Aorta (tissue), 5 donors: Measurements from ENCODE around the gene SLC35G6. TPM values are rescaled to one million over a fixed set of nuclear protein-coding genes. Genes with fewer than 3 reads are reported as not detected.
"Not testable (repeated sequence)": the region's sequence is repeated elsewhere in the genome, so short reads cannot be mapped to it uniquely, and the experiment has no call there.

Experiments
- ATAC-seq: fragments of 200-7000 bp; cut with Tn5 transposase; one replicate; pipeline ENCODE4 v1.9.1; 2022; ENCODE audit warnings: moderate library complexity; ENCODE audit not compliant: low FRiP score
- DNase-seq, 2 donors: peaks; one replicate each; pipeline ENCODE4 v3.0.0-alpha.2; 2020
- H3K27ac ChIP-seq, 2 donors: one replicate each; pipeline ENCODE4 v1.5.1; 2013; ENCODE audit warnings: low read length in 2 of 2, mild to moderate bottlenecking in 2 of 2, moderate library complexity in 2 of 2, control low read depth in 1 of 2, inconsistent platforms in 1 of 2, low read depth in 1 of 2
- H3K27me3 ChIP-seq, 2 donors: one replicate each; pipeline ENCODE4 v1.6.1; 2013; ENCODE audit warnings: control low read depth in 1 of 2, low read length in 1 of 2, mild to moderate bottlenecking in 1 of 2, moderate library complexity in 1 of 2; ENCODE audit not compliant: insufficient read depth in 2 of 2, control insufficient read depth in 1 of 2
- H3K36me3 ChIP-seq, 2 donors: one replicate each; pipeline ENCODE4 v1.6.1; 2013; ENCODE audit warnings: control low read depth in 1 of 2, low read length in 1 of 2, mild to moderate bottlenecking in 1 of 2; ENCODE audit not compliant: insufficient read depth in 2 of 2, control insufficient read depth in 1 of 2
- H3K4me1 ChIP-seq, 2 donors: one replicate each; pipeline ENCODE4 v1.6.1; 2013; ENCODE audit warnings: low read length in 2 of 2, control low read depth in 1 of 2, mild to moderate bottlenecking in 1 of 2, moderate library complexity in 1 of 2; ENCODE audit not compliant: insufficient read depth in 2 of 2, control insufficient read depth in 1 of 2
- H3K4me3 ChIP-seq, 2 donors: one replicate each; pipeline ENCODE4 v1.5.1; 2013; ENCODE audit warnings: low read length in 2 of 2, control low read depth in 1 of 2, mild to moderate bottlenecking in 1 of 2
- H3K9me3 ChIP-seq: one replicate; pipeline ENCODE4 v1.6.1; 2013; ENCODE audit warnings: mild to moderate bottlenecking, low read length; ENCODE audit not compliant: control insufficient read depth
- WGBS, 2 donors: extraction: QIAGEN DNeasy Blood & Tissue Kit; methylation state at CpG; one replicate each; pipeline ENCODE4 v1.1.7; 2013; 5-methylcytosine and 5-hydroxymethylcytosine counted together
- intact Hi-C, 2 donors: fragments of 100-400 bp; cut with DNase I; formaldehyde crosslinking; loops; one replicate each; pipeline versions ENCODE4 v1.14.2 to v1.15.0; 2022
- polyA plus RNA-seq, 2 donors: library from polyadenylated mRNA; stranded (reverse); fragments of 200-250 nt; gene quantifications; one replicate each; pipeline ENCODE4 v1.2.3, GENCODE V29; 2013
- total RNA-seq, 2 donors: library from RNA; stranded (reverse); fragmentation: NEBNext Ultra II Directional; extraction: Animal tissue kit (Norgen Biotek cat#: 25700); gene quantifications; one replicate each; pipeline ENCODE4 v1.2.1, GENCODE V29; 2021
- donor health status: healthy with polysubstance abuse.
- donor health status: Bipolar disorder and iron deficiency.
- donor health status: DM: no; HTN: no; CAD: no.
- donor health status: DM: no; HTN: no; CAD: no.
- donor health status: DM: yes; HTN: yes; CAD: no.

SLC35G6 gene
- total and polyA plus RNA-seq, 4 donors, result not detected

GRCh38 chr17:7466639-7467341 lies 14.5 kb upstream of the SLC35G6 start:
- Histone ChIP-seq H3K4me3 (no peak overlapping the region), H3K9me3 (no peaks in the 10 kb centered on the region), H3K36me3 (peaks cover 0 to 5% of the 10 kb centered on the region in 2 donors), H3K27ac (no peak overlapping the region), H3K4me1 (no peaks in the 10 kb centered on the region), H3K27me3 (no peaks in the 10 kb centered on the region)
- ATAC-seq (peak; percentile 40), DNase-seq (peak; percentile 87 to 93)
- WGBS, 2 donors, result 72 to 76% methylated on average over 16 of the region's 16 CpGs
- intact Hi-C loops, result no loop called here

- Histone ChIP-seq H3K4me1 (no peaks in the 10 kb centered on the region), H3K27ac (no peak overlapping the region)
These were observed 13.7 kb upstream of the SLC35G6 start for GRCh38 chr17:7467498-7467897.

GRCh38 chr17:7468290-7468689 lies 13.0 kb upstream of the SLC35G6 start:
- ATAC-seq, result no peak
- DNase-seq, result no peak
- Histone ChIP-seq H3K4me3 (no peak overlapping the region), H3K4me1 (no peaks in the 10 kb centered on the region), H3K27ac (no peak overlapping the region), H3K9me3 (no peaks in the 10 kb centered on the region), H3K36me3 (peaks cover 0 to 2% of the 10 kb centered on the region in 2 donors), H3K27me3 (no peaks in the 10 kb centered on the region)
- intact Hi-C loops, result no loop called here
- 87 to 91% methylated on average over 11 of the region's 11 CpGs for WGBS, 2 donors

More at GRCh38 chr17:7467498-7467897, 13.7 kb upstream of the SLC35G6 start:
- DNase-seq, result no peak
- intact Hi-C loops, result no loop called here
- Histone ChIP-seq H3K36me3 (peaks cover 0 to 2% of the 10 kb centered on the region in 2 donors), H3K4me3 (no peak overlapping the region), H3K9me3 (no peaks in the 10 kb centered on the region), H3K27me3 (no peaks in the 10 kb centered on the region)
- WGBS, 2 donors, result 87 to 92% methylated on average over 3 of the region's 3 CpGs
- ATAC-seq, result no peak

- 61 to 66% methylated on average over 12 of the region's 12 CpGs for WGBS, 2 donors
- Histone ChIP-seq H3K27me3 (no peaks in the 10 kb centered on the region), H3K4me3 (no peak overlapping the region), H3K4me1 (no peaks in the 10 kb centered on the region), H3K9me3 (no peaks in the 10 kb centered on the region), H3K36me3 (peaks cover 0 to 2% of the 10 kb centered on the region in 2 donors), H3K27ac (no peak overlapping the region)
- DNase-seq, result no peak
- ATAC-seq, result no peak
- intact Hi-C loops, result no loop called here
These were observed 12.3 kb upstream of the SLC35G6 start for GRCh38 chr17:7468804-7469389.

GRCh38 chr17:7469843-7470242 lies 11.4 kb upstream of the SLC35G6 start:
- intact Hi-C loops, result loop anchor here in 1 of 2 donors (10.0 kb wide), 1 partner anchor 115 kb away; the partner anchor contains the start of genes KCTD11 and TMEM95
- ATAC-seq, H3K27me3 ChIP-seq, H3K36me3 ChIP-seq, H3K27ac ChIP-seq, H3K4me3 ChIP-seq, H3K9me3 ChIP-seq, DNase-seq, H3K4me1 ChIP-seq: not testable (repeated sequence)
- WGBS, 2 donors, result 95% methylated on average over 12 of the region's 12 CpGs

GRCh38 chr17:7470457-7470973 lies 10.7 kb upstream of the SLC35G6 start:
- not testable (repeated sequence) for ATAC-seq, H3K36me3 ChIP-seq, H3K4me3 ChIP-seq, H3K27me3 ChIP-seq, H3K27ac ChIP-seq, H3K9me3 ChIP-seq, DNase-seq, H3K4me1 ChIP-seq
- WGBS, 2 donors, result 46 to 53% methylated on average over 8 of the region's 8 CpGs
- intact Hi-C loops, result loop anchor here in 1 of 2 donors (10.0 kb wide), 1 partner anchor 116 kb away; the partner anchor contains the start of genes KCTD11 and TMEM95

- intact Hi-C loops, result loop anchor here in 1 of 2 donors (10.0 kb wide), 1 partner anchor 117 kb away; the partner anchor contains the start of genes KCTD11 and TMEM95
- 83 to 86% methylated on average over 2 of the region's 2 CpGs for WGBS, 2 donors
- ATAC-seq (no peak), DNase-seq (no peak)
- Histone ChIP-seq H3K36me3 (no peaks in the 10 kb centered on the region), H3K27ac (no peak overlapping the region), H3K4me3 (no peak overlapping the region), H3K9me3 (no peaks in the 10 kb centered on the region), H3K4me1 (no peaks in the 10 kb centered on the region), H3K27me3 (no peaks in the 10 kb centered on the region)
These were observed 9.5 kb upstream of the SLC35G6 start for GRCh38 chr17:7471729-7472128.

GRCh38 chr17:7474767-7475166 lies 6.5 kb upstream of the SLC35G6 start:
- not testable (repeated sequence) for H3K4me1 ChIP-seq, H3K9me3 ChIP-seq, H3K27me3 ChIP-seq, H3K4me3 ChIP-seq, H3K27ac ChIP-seq, DNase-seq, ATAC-seq, H3K36me3 ChIP-seq
- WGBS, 2 donors, result 93% methylated on average over 8 of the region's 8 CpGs
- intact Hi-C loops, result loop anchor here in 1 of 2 donors (10.0 kb wide), 1 partner anchor 120 kb away; the partner anchor contains the start of genes KCTD11 and TMEM95
